Stomach (tissue), 9 donors: ENCODE results near the gene RELN. TPM values are rescaled to one million over a fixed set of nuclear protein-coding genes. Genes with fewer than 3 reads are reported as not detected.

Source experiments
- DNase-seq, 2 donors: peaks; one replicate each; pipeline versions ENCODE4 v3.0.0 to v3.0.0-alpha.2; 2013 to 2019
- H3K27ac ChIP-seq, 5 donors: fragments of 200-600 bp in 4 of 5; sonication (generic) in 4 of 5; one replicate each; pipeline ENCODE4 v1.5.1; 2013 to 2019; ENCODE audit warnings: mild to moderate bottlenecking in 1 of 5, moderate library complexity in 1 of 5
- H3K27me3 ChIP-seq, 3 donors: fragments of 200-600 bp; sonication (generic); one replicate each; pipeline ENCODE4 v1.5.1; 2017 to 2019; ENCODE audit warnings: mixed run types in 1 of 3
- H3K36me3 ChIP-seq, 4 donors: fragments of 200-600 bp; sonication (generic); 1 replicate in 3 of 4; 2 replicates in 1 of 4; pipeline ENCODE4 v1.5.1; 2016 to 2019
- H3K4me1 ChIP-seq, 4 donors: fragments of 200-600 bp; sonication (generic); one replicate each; pipeline ENCODE4 v1.5.1; 2016 to 2019
- H3K4me3 ChIP-seq, 4 donors: fragments of 200-600 bp; sonication (generic) in 3 of 4; one replicate each; pipeline ENCODE4 v1.5.1; 2016 to 2019; ENCODE audit warnings: mild to moderate bottlenecking in 1 of 4
- H3K9me3 ChIP-seq, 4 donors: fragments of 200-600 bp; sonication (generic); one replicate each; pipeline ENCODE4 v1.5.1; 2016 to 2019
- EP300 ChIP-seq: sonication (generic); formaldehyde crosslinking; IDR thresholded peaks from one replicate; pipeline ENCODE4 v1.6.1; 2017; ENCODE audit warnings: antibody characterized with exemption
- POLR2A ChIP-seq, 4 donors: fragments of 450-650 bp; IDR thresholded peaks; one replicate each; pipeline ENCODE4 v1.6.1; 2016; ENCODE audit warnings: antibody characterized with exemption in 4 of 4, control low read depth in 2 of 4, mild to moderate bottlenecking in 1 of 4, moderate library complexity in 1 of 4
- POLR2AphosphoS5 ChIP-seq, 3 donors: sonication (generic); formaldehyde crosslinking; IDR thresholded peaks; one replicate each; pipeline ENCODE4 v1.6.1; 2016; ENCODE audit warnings: antibody characterized with exemption in 3 of 3
- WGBS, 5 donors: extraction: QIAGEN DNeasy Blood & Tissue Kit in 3 of 5; methylation state at CpG; one replicate each; pipeline versions ENCODE4 v1.1.5 to v1.1.7; 2013 to 2018; 5-methylcytosine and 5-hydroxymethylcytosine counted together
- intact Hi-C: fragments of 100-400 bp; cut with DNase I; formaldehyde crosslinking; loops from one replicate; pipeline ENCODE4 v1.15.1; 2023; ENCODE audit warnings: low total_unique reads
- polyA plus RNA-seq, 3 donors: library from polyadenylated mRNA; stranded (reverse); fragments of 200-250 nt; gene quantifications; one replicate each; pipeline ENCODE4 v1.2.3, GENCODE V29; 2013
- total RNA-seq, 5 donors: library from RNA; depleted of rRNA; stranded (reverse); fragments of >200 nt; gene quantifications; one replicate each; pipeline versions ENCODE4 v1.1.0 to v1.2.3, GENCODE V29; 2014 to 2016
- TF ChIP-seq, protein P1 (sequence below), 7 experiments: fragments of 450-650 bp in 4 of 7; fragments of 200-600 bp in 3 of 7; sonication (generic) in 3 of 7; IDR thresholded peaks; one replicate each; pipeline ENCODE4 v1.5.1; 2016 to 2019; ENCODE audit warnings: antibody characterized with exemption in 7 of 7, control low read depth in 2 of 7, mild to moderate bottlenecking in 1 of 7
- donor health status: healthy with polysubstance abuse.
- donor health status: Bipolar disorder and iron deficiency.
- donor health status: healthy.

The RELN gene
- total and polyA plus RNA-seq, 8 donors, result 0.19 to 14.3 (median 2.2) TPM

GRCh38 chr7:103605640-103606039 lies 383.8 kb downstream of the RELN start:
- no peak overlapping the region for H3K4me3 ChIP-seq
- no peak for TF ChIP-seq POLR2AphosphoS5 (IDR thresholded peaks at IDR 0.05)
- TF ChIP-seq, protein P1, sequence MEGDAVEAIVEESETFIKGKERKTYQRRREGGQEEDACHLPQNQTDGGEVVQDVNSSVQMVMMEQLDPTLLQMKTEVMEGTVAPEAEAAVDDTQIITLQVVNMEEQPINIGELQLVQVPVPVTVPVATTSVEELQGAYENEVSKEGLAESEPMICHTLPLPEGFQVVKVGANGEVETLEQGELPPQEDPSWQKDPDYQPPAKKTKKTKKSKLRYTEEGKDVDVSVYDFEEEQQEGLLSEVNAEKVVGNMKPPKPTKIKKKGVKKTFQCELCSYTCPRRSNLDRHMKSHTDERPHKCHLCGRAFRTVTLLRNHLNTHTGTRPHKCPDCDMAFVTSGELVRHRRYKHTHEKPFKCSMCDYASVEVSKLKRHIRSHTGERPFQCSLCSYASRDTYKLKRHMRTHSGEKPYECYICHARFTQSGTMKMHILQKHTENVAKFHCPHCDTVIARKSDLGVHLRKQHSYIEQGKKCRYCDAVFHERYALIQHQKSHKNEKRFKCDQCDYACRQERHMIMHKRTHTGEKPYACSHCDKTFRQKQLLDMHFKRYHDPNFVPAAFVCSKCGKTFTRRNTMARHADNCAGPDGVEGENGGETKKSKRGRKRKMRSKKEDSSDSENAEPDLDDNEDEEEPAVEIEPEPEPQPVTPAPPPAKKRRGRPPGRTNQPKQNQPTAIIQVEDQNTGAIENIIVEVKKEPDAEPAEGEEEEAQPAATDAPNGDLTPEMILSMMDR (IDR thresholded peaks at IDR 0.05), result no peak
- no peak for TF ChIP-seq POLR2A (IDR thresholded peaks at IDR 0.05)
- TF ChIP-seq EP300, result no peak
- H3K9me3 ChIP-seq, result no peaks in the 10 kb centered on the region
- no peak overlapping the region for H3K27ac ChIP-seq
- no peaks in the 10 kb centered on the region for H3K27me3 ChIP-seq
- peaks cover 0 to 6% (median 0%) of the 10 kb centered on the region in 4 donors for H3K4me1 ChIP-seq
- DNase-seq, result no peak
- no peaks in the 10 kb centered on the region for H3K36me3 ChIP-seq
- intact Hi-C loops, result no loop called here
- 52 to 63% (median 55%) methylated on average over 3 of the region's 3 CpGs for WGBS, 5 donors

DNA sequence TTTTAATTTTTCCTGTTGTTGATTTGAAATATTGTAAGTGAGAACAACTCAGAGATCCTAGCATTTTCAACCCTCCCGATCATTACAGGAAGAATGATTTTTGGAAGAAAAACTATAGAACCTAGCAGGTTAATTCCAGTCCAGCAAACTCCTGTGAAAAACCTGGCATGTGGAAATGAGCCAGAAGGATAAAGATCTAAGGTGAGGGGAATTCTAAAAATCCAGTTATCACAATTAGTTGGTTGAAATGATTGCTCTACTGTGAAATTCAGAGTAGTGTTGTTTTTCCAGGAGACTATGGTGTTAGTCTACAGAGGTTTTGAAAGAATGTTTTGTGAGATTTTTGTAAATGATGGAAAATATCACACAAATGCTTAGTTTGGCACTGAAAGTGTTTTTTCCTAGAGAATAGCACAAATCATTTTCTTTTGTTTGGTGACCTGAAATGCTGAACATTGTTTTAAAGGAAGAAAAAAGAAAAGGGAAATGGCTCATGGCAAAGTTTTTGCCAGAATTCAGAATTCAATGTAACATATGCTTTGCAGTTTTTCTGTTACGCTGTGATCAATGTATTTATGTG lies 391.0 kb downstream of the RELN start:
- TF ChIP-seq POLR2A (IDR thresholded peaks at IDR 0.05) (no peak), POLR2AphosphoS5 (IDR thresholded peaks at IDR 0.05) (no peak), EP300 (no peak)
- TF ChIP-seq, protein P1 (IDR thresholded peaks at IDR 0.05), result no peak
- Histone ChIP-seq H3K4me1 (no peaks in the 10 kb centered on the region), H3K4me3 (no peak overlapping the region), H3K27me3 (no peaks in the 10 kb centered on the region), H3K27ac (no peak overlapping the region), H3K36me3 (no peaks in the 10 kb centered on the region), H3K9me3 (no peaks in the 10 kb centered on the region)
- 82 to 90% (median 88%) methylated on average over 2 of the region's 2 CpGs for WGBS, 5 donors
- no peak for DNase-seq
- intact Hi-C loops, result no loop called here

DNA sequence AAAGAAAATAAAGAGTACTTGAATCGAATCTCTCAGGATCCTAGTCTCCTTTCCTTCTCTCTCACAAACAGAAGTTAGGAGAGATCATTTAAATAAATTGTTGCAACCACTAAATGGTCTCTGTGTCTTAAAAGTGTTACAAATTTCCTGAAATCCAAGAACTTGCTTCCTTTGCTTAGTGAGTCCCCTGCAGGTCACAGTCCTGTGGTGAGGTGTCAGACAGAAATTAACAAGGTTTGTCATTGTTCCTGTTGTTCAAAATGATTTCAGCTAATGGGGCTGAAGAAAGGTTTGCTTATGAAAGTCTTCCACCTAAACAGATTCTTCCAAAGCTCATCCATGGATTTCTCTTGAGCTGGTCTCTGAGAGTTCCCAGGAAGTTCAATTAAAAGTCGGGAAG lies 391.9 kb downstream of the RELN start:
- 59 to 70% (median 61%) methylated on average over 2 of the region's 2 CpGs for WGBS, 5 donors
- DNase-seq, result no peak
- no peaks in the 10 kb centered on the region for H3K27me3 ChIP-seq
- no peak overlapping the region for H3K4me3 ChIP-seq
- H3K4me1 ChIP-seq, result no peaks in the 10 kb centered on the region
- no peaks in the 10 kb centered on the region for H3K9me3 ChIP-seq
- H3K27ac ChIP-seq, result no peak overlapping the region
- no peak for TF ChIP-seq POLR2A (IDR thresholded peaks at IDR 0.05)
- no peak for TF ChIP-seq POLR2AphosphoS5 (IDR thresholded peaks at IDR 0.05)
- TF ChIP-seq EP300, result no peak
- TF ChIP-seq, protein P1 (IDR thresholded peaks at IDR 0.05), result no peak
- no peaks in the 10 kb centered on the region for H3K36me3 ChIP-seq
- intact Hi-C loops, result no loop called here

GRCh38 chr7:103594186-103594585 lies 395.3 kb downstream of the RELN start:
- no peaks in the 10 kb centered on the region for H3K27me3 ChIP-seq
- WGBS, 5 donors, result 73 to 86% (median 79%) methylated on average over 5 of the region's 5 CpGs
- no peak overlapping the region for H3K4me3 ChIP-seq
- H3K4me1 ChIP-seq, result no peaks in the 10 kb centered on the region
- intact Hi-C loops, result no loop called here
- DNase-seq, result no peak
- no peak overlapping the region for H3K27ac ChIP-seq
- TF ChIP-seq, protein P1 (IDR thresholded peaks at IDR 0.05), result no peak
- TF ChIP-seq EP300 (no peak), POLR2AphosphoS5 (IDR thresholded peaks at IDR 0.05) (no peak), POLR2A (IDR thresholded peaks at IDR 0.05) (no peak)
- no peaks in the 10 kb centered on the region for H3K36me3 ChIP-seq
- no peaks in the 10 kb centered on the region for H3K9me3 ChIP-seq
